Measurements from ENCODE around the gene ERCC8. TPM values are rescaled to one million over a fixed set of nuclear protein-coding genes. Genes with fewer than 3 reads are reported as not detected.

ERCC8 gene
- total and polyA plus RNA-seq, 2 of the 8 experiments (the other 6 are each of a cell fraction or from before 2014, with no cell fraction given), result 17.3 TPM

DNA sequence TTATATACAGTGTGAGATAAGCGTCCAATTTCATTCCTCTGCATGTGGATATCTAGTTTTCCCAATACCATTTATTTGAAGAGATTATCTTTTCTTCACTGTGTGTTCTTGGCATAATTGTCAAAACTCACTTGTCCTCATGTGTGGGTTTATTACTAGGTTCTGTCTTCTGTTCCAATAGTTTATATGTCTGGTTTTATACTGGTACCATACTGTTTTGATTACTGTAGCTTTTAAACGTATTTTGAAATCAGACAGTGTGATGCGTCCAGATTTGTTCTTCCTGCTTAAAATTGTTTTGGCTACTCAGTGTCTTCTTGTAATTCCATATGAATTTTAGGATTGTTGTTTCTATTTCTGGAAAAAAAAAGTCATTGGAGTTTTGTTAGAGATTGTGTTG lies 10.4 kb upstream of the ERCC8 start (continued):
- TF ChIP-seq, protein P1, sequence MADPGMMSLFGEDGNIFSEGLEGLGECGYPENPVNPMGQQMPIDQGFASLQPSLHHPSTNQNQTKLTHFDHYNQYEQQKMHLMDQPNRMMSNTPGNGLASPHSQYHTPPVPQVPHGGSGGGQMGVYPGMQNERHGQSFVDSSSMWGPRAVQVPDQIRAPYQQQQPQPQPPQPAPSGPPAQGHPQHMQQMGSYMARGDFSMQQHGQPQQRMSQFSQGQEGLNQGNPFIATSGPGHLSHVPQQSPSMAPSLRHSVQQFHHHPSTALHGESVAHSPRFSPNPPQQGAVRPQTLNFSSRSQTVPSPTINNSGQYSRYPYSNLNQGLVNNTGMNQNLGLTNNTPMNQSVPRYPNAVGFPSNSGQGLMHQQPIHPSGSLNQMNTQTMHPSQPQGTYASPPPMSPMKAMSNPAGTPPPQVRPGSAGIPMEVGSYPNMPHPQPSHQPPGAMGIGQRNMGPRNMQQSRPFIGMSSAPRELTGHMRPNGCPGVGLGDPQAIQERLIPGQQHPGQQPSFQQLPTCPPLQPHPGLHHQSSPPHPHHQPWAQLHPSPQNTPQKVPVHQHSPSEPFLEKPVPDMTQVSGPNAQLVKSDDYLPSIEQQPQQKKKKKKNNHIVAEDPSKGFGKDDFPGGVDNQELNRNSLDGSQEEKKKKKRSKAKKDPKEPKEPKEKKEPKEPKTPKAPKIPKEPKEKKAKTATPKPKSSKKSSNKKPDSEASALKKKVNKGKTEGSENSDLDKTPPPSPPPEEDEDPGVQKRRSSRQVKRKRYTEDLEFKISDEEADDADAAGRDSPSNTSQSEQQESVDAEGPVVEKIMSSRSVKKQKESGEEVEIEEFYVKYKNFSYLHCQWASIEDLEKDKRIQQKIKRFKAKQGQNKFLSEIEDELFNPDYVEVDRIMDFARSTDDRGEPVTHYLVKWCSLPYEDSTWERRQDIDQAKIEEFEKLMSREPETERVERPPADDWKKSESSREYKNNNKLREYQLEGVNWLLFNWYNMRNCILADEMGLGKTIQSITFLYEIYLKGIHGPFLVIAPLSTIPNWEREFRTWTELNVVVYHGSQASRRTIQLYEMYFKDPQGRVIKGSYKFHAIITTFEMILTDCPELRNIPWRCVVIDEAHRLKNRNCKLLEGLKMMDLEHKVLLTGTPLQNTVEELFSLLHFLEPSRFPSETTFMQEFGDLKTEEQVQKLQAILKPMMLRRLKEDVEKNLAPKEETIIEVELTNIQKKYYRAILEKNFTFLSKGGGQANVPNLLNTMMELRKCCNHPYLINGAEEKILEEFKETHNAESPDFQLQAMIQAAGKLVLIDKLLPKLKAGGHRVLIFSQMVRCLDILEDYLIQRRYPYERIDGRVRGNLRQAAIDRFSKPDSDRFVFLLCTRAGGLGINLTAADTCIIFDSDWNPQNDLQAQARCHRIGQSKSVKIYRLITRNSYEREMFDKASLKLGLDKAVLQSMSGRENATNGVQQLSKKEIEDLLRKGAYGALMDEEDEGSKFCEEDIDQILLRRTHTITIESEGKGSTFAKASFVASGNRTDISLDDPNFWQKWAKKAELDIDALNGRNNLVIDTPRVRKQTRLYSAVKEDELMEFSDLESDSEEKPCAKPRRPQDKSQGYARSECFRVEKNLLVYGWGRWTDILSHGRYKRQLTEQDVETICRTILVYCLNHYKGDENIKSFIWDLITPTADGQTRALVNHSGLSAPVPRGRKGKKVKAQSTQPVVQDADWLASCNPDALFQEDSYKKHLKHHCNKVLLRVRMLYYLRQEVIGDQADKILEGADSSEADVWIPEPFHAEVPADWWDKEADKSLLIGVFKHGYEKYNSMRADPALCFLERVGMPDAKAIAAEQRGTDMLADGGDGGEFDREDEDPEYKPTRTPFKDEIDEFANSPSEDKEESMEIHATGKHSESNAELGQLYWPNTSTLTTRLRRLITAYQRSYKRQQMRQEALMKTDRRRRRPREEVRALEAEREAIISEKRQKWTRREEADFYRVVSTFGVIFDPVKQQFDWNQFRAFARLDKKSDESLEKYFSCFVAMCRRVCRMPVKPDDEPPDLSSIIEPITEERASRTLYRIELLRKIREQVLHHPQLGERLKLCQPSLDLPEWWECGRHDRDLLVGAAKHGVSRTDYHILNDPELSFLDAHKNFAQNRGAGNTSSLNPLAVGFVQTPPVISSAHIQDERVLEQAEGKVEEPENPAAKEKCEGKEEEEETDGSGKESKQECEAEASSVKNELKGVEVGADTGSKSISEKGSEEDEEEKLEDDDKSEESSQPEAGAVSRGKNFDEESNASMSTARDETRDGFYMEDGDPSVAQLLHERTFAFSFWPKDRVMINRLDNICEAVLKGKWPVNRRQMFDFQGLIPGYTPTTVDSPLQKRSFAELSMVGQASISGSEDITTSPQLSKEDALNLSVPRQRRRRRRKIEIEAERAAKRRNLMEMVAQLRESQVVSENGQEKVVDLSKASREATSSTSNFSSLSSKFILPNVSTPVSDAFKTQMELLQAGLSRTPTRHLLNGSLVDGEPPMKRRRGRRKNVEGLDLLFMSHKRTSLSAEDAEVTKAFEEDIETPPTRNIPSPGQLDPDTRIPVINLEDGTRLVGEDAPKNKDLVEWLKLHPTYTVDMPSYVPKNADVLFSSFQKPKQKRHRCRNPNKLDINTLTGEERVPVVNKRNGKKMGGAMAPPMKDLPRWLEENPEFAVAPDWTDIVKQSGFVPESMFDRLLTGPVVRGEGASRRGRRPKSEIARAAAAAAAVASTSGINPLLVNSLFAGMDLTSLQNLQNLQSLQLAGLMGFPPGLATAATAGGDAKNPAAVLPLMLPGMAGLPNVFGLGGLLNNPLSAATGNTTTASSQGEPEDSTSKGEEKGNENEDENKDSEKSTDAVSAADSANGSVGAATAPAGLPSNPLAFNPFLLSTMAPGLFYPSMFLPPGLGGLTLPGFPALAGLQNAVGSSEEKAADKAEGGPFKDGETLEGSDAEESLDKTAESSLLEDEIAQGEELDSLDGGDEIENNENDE (IDR thresholded peaks at IDR 0.05; ENCODE audit: insufficient replicate concordance, low read length), result no peak
- TF ChIP-seq BRCA1 (IDR thresholded peaks at IDR 0.05; ENCODE audit: low read depth, low read length) (no peak), PHF8 (conservative IDR thresholded peaks at IDR 0.05; ENCODE audit: low read depth, low read length) (no peak), TAF7 (optimal IDR thresholded peaks at IDR 0.05; ENCODE audit: borderline replicate concordance, low read depth, low read length) (no peak)
